Stimulated activated CD4-positive, alpha-beta T cell treated with anti-CD3 and anti-CD28 coated beads, Interleukin-1b, Interleukin-23, amount 100 ng/mL, for 48 hours (primary cell): ENCODE data around the gene SAMD11.
"Not testable (repeated sequence)": the region's sequence is repeated elsewhere in the genome, so short reads cannot be mapped to it uniquely, and the experiment has no call there.

ENCODE experiments used
- DNase-seq: peaks from one replicate; pipeline ENCODE4 v3.0.0-alpha.2; 2020

The SAMD11 gene

DNA sequence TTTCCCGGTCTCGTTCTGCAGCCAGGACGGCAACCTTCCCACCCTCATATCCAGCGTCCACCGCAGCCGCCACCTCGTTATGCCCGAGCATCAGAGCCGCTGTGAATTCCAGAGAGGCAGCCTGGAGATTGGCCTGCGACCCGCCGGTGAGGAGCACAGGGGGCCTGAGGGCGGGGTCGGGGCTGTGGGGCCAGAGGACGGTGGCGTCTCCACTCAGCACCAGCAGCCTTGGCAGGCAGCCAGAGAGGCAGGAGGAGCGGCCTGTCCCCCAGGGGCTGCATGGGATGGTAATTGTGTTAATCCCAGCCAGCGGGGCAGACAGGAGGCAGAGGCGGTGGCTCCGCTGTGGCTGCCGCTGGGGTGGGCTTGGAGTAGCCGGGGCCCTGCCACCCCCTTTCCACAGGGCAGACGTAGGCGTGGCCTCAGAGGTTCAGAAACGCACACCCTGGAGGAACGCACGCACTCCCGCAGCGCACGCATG lies 12.1 kb downstream of the SAMD11 start:
- no peak for DNase-seq

DNA sequence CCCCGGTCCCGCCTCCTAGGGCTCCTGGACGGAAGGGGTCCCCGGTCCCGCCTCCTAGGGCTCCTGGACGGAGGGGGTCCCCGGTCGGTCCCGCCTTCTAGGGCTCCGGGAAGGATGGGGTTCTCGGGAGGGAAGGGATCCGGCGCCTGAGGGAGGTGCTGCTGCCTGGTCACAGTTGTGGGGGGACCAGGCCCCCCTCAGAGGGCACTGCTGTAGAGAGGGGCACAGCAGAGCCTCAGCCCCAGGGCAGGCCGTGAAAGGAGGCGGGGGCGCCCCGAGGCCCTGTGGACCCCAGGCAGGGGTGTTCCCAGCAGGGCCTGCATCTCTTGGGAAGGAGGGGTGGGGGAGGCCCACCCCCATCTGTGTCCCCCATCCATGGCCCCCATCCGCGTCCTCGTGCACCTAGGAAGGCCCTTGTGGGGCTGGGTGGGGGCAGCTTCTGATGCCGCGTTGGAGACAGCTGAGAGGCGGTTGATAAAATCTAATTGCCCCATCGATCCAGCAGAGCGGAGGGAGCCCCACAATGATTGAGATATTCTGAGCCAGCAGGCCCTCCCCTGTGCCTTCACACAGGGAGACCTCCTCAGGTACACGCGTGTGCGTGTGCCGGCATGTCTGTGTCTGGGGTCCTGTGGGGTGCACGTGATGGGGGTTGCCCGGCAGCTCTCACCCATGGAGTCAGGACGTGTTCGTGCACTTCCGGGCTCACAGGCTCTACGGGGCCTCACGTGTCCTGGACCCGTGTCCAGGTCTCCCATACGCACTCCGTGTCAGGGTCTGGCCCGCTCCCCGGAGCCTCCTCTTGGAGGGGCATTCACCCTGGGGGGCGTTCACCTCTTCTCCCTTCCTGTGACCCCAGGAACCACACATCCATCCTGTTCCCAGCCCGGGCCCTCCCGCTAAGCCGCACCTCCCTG lies 12.9 kb downstream of the SAMD11 start:
- no peak for DNase-seq

DNA sequence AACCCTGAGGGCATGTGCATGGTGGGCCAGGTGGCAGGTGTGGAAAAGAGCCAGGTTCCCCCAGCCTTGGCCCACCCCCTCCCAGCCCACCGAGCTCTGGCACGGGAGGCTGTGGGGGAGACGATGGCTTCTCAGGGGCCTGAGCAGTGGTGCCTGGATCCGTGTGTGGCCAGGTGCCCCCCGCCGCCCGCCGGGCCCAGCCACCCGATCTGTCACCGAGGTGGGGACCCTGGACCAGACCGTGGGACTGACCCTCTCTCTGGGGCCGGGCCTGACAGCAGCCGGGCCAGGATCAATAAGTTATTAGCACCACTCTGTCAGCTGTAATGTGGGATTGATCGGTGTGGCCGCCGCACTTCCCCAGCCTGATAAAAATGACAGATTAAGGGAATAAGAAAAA lies 13.8 kb downstream of the SAMD11 start:
- DNase-seq = no peak

DNA sequence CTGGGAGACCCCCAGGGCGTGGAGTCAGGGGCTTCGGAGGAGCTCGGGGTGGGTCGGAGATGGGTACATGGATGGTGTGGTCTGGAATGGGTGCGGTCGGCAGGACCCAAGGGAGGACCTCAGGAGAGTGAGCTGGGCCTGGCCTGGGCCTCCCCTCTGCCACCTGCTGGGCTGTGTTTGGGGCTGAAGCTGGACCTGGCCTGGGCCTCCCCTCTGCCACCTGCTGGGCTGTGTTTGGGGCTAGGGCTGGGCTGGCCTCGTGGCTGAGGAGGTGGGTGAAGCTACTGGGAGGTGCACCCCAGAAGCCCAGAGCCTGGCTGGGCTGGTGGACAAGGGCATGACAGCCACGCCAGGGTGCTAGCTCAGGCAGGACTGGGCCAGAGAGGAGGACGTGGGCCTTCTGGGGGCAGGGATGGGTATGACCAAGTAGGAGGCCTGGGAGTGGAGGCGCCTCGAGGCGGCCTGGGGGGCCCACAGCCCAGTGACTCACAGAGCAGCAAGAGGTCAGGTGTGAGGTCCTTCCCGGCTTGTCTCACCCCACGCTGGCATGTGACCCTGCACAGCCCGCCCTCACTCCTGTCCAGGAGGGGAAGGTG lies 14.5 kb downstream of the SAMD11 start:
- DNase-seq = no peak

DNA sequence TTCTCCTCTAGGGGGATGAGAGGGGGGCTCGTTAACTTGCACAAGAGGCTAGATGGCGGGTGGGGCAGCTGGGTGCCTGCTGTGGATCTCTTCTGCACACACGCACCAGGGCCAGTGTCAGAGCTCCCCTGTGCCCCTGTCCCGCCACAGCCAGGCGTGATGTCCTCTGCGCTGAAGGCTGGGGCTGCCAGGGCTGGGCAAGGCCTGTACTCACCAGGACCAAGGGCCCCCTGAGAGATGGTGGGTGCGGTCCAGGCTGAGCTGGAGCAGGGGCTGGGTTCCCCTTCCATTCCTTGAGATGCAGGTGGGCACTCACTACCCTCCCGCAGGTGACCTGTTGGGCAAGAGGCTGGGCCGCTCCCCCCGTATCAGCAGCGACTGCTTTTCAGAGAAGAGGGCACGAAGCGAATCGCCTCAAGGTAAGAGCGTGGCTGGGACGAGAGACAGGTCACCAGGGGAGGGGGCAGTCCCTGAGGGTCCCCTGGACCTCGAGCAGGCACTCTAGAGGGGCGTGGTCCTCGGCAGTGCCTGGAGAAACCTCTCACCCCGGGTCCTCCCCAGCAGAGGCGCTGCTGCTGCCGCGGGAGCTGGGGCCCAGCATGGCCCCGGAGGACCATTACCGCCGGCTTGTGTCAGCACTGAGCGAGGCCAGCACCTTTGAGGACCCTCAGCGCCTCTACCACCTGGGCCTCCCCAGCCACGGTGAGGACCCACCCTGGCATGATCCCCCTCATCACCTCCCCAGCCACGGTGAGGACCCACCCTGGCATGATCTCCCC lies 15.2 kb downstream of the SAMD11 start:
- DNase-seq = no peak

DNA sequence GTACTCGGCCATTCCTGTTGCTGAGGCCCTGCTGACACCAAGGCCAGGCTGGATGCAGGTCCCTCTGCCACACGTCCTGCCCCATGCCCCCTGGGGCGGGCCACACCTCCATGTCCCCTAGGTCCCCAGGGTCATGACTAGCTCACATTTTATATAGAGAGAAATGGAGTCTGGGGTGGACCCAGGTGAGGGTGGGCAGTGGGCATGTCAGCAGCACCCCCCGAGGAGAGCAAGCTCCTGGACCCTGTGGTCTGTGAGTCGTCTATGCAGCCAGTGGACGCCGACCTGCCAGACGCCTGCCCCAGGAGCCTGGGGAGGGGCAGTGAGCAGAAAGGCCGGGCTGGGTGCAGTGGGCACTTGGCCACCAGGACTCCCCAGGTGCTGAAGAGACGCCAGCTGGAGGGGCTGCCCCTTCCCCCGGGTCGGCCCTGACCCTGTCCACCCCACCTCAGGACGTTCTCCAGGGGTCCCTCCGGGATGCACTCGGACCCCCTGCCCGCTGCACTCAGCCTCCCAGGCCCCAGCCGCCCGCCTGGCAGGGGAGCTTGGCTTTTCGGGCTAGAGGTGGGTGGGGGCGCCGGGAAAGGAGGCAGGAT lies 15.9 kb downstream of the SAMD11 start:
- no peak for DNase-seq

DNA sequence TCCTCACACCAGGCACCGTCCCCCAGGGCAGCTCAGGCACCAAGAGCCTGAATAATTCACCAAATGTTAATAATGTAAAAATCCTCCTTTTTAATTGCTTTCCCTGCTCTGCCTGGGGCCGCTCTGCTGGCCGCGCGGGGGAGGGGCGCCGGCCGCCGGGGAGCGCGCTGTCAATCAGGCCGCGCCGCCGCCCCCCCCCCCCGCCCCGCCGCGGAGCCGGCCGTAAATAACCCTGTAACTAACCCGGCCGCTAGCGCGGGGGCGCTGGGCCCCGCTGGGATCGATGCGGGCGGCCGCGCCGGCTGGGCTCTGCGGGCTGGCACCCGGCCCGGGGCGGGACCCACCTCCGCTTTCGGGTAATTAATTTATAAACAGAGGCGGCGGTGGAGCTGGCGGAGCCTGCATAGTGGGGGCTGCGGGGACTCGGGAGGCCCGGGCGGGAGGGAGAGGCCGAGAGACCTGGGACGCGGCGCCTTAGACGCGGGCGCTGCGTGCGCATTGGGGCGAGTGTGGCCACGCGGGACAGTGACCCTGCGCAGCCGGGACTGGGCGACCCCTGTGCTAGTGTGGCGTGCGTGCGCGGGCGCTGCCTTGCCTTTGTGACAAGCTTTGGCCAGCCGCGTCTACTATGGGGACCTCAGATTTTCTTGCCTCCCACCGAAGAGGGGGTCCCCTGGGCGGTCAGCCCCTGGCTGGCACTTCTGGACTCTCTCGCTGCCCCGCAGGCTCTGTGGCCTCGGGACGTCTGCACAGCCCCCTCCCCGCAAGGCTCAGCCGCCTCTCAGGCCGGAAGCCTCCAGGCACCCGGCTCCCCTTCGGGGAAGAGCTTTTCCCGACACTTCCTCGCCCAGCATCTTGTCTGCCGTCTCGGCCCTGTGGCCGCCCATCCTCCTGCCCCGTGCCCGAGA lies 16.6 kb downstream of the SAMD11 start:
- no peak for DNase-seq

DNA sequence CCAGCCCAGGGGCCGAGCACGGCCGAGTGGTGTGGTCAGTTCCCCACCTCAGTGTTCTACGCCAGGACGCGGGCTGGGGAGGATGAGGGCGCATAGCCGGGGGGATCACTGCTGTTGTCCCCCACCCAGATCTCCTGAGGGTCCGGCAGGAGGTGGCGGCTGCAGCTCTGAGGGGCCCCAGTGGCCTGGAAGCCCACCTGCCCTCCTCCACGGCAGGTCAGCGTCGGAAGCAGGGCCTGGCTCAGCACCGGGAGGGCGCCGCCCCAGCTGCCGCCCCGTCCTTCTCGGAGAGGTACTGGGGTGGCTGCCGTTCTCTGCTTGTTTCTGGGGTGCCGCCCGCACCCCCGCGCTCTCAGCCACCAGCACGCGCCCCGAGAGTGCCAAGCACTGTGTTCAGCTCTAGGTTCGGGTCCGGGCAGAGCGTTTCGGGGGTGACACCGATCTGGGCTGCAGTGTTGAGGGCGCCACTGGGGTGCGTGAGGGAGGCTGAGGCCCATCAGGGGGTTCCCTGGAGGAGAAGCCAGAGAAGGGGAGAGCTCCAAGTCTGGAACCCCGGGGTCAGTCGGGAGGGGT lies 17.4 kb downstream of the SAMD11 start:
- no peak for DNase-seq

DNA sequence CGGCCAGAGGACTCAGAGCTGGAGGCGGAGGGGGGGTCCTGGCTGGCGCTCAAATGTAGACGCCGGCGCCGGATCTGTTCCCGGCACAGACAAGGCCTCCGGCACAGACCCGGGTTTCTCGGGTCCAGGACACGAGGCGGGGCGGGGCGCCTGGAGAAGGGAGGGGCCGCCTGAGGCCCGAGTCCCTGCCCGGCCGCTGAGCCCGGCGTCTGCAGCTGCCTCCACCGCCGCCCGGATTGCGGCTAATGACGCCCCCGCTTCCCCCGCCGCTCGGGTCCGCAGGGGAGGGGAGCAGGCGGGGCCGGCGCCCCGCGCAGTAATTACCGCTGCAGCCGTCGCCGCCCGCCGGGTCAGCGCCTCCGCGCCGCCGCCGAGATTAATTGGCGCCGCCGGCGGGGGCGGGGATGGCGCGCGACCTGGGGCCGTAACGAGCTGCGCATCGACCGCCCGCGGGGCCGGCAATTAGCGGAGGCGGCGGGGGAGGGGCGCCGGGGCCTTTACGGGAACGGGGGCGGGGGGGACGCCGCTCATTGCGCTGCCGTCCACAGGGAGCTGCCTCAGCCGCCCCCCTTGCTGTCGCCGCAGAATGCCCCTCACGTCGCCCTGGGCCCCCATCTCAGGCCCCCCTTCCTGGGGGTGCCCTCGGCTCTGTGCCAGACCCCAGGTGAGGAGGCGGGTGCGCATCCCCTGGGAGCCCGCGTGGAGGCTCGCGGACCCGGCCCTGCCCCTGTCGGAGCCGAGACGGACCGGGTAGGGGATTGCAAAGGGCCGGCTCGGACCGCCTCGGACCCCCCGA lies 18.1 kb downstream of the SAMD11 start:
- no peak for DNase-seq

DNA sequence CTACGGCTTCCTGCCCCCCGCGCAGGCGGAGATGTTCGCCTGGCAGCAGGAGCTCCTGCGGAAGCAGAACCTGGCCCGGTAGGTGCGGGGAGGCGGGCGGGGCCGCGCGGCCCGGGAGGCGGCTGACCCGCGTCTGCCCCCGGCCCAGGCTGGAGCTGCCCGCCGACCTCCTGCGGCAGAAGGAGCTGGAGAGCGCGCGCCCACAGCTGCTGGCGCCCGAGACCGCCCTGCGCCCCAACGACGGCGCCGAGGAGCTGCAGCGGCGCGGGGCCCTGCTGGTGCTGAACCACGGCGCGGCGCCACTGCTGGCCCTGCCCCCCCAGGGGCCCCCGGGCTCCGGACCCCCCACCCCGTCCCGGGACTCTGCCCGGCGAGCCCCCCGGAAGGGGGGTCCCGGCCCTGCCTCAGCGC lies 18.7 kb downstream of the SAMD11 start:
- DNase-seq = no peak

DNA sequence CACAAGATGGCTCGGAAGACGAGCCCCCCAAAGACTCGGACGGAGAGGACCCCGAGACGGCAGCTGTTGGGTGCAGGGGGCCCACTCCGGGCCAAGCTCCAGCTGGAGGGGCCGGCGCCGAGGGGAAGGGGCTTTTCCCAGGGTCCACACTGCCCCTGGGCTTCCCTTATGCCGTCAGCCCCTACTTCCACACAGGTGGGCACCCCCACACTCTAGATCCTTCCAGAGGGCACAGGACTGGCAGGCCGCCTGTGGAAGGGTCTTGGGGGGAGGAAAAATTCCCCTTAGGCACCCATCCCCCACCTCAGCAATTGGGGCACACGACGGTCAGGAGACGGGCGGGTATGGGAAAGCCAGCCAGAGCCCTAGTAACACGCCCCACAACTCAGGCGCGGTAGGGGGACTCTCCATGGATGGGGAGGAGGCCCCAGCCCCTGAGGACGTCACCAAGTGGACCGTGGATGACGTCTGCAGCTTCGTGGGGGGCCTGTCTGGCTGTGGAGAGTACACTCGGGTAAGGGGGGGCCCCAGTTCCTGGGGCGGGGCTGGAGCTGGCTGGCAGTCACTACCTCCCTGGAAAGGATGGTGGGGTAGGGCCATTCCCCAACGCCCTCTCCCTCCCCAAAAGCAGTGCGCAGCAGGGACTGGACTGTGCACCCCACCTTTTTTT lies 19.3 kb downstream of the SAMD11 start:
- DNase-seq = no peak

DNA sequence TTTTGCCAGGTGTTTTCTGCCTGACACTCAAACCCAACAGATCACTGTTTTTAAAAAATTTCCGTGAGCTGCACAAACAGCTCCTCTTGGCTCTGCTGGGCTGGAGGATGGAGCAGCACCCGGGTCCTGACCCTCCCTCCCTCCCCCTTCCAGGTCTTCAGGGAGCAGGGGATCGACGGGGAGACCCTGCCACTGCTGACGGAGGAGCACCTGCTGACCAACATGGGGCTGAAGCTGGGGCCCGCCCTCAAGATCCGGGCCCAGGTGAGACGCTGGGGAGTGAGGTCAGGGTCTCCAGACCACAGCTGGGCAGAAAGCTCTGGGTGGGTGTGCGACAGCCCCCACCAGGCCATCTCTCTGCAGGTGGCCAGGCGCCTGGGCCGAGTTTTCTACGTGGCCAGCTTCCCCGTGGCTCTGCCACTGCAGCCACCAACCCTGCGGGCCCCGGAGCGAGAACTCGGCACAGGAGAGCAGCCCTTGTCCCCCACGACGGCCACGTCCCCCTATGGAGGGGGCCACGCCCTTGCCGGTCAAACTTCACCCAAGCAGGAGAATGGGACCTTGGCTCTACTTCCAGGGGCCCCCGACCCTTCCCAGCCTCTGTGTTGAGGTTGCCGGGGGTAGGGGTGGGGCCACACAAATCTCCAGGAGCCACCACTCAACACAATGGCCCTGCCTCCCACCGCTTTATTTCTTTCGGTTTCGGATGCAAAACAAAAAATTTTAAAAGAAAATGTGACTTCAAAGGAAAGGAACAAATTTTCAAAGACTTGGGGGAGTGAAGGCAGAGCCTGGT lies 20.0 kb downstream of the SAMD11 start:
- no peak for DNase-seq

DNA sequence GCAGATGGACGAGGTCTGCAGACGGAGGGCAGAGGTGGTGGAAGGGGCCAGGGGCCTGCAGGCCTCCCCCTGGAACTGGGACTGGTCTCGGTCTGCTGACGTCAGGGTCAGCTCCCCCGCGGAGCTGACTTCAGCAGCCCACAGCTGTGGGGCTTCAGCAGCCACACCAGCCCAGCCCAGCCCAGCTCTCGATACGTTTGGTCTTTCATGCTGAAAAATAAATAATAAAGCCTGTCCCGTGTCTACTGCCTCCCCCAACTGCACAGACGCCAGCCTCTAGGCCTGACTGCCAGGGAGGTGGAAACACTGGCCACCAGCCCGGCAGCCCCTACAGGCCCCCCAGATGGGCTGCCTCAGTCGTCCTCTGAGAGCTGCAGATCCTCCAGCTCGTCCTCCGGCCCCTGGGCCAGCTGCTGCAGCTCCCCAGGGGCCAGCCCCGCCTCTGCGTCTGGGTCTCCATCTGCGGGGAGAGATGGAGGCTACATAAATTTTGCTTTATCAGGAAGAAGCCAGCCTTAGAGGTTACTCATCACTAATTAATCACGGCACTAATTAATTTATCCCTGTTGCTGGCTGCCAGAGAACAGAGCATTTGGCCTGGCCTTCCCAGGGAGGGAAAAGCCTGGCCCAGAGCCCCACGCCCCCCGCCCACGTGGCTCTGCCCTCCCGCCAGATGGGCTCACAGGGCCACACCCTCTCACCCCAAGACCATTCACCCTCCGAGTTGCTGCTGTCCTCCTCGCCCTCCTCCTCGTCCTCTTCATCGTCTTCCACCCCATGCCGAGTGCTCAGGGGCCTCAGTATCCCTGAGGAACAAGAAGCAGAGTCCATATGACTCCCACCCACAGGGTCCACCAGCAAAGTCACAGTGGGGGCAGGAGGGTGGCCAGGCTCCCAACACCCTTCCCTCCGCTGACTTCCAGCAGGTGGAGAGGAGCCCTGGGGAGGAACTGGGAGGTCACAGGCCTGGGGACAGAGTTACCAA lies 20.9 kb downstream of the SAMD11 start:
- no peak for DNase-seq

DNA sequence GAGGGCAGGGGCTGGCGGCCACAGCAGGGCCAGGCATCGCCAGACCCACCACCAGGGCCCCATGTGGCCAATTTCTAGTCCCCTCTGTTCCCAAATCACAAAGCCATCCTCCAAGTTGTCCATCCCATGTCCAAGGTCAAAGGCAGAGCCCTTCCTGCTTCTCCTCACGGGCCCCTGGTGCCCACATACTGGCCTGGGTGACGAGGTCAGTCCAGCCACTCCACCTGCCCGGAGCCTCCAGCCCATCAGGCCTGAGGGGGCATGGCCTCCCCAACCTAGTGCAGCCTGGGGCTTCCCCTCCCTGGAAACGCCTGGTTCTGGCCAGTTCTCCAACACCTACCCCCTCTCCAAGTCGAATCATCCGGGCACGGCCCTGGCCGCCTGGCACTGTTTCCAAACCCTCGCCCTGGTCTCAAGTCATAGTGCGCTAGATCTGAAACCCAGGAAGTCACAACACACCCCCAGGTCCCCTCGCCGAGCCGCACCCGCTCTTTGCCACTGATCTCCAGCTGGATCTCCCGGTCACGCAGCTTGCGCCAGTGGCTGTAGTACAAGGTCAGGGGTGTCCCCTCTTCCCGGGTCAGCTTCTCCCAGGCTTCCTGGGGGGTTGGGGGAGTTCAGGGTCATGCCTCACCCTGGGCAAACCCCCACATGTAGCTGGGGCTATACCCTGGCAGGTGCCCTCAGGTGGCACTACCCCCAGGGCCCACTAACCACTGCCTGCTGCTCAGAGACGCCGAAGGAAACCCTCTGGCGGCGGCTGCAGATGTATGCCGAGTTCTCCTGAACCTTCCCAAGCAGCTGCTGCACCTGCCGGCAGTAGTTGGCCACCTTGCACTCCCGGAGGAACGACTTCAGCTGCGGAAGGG lies 22.2 kb downstream of the SAMD11 start:
- DNase-seq = no peak

DNA sequence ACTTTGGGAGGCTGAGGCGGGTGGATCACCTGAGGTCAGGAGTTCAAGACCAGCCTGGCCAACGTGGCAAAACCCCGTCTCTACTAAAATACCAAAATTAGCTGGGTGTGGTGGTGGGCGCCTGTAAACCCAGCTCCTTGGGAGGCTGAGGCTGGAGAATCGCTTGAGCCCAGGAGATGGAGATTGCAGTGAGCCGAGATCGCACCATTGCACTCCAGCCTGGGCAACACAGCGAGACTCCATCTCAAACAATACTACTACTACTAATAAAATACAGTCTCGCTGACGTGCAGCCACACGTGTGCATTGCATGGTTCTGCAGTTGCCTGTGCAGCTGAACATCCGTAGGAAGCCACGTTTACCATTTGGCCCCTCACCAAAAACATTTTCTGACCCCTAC lies 23.1 kb downstream of the SAMD11 start:
- DNase-seq = not testable (repeated sequence)

DNA sequence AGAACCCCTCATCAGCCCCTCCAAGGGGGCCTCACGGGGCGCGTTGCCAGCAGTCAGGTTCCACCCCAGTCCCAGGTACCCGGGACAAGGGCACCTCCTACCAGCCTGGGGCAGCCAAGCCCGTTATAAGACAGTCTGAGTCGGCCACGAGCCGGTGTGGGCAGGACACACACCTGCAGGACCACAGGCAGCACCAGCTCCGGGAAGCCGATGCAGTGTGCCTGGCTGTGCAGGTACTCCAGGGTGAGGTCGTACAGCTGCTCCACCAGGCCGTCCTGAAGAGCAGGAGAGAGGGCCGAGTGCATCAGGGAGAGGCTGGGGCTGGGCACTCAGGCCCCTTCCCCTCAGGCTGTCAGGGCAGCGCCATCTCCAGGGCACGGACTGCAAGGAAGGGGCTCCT lies 24.2 kb downstream of the SAMD11 start:
- DNase-seq = no peak

DNA sequence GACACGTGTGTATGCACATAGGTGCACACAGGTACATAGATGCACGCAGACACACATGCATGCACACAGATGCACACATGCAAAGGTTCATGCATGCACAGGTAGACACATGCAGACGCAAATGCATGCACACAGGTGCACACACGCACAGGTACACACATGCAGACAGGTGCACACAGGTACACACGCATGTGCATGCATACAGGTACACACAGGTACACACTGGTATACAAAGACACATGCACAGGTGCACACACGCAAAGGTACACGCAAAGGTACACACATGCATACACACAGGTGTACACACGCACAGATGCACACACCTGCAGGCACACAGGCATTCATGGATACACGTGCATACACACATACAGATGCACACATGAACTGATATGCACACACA lies 26.5 kb downstream of the SAMD11 start:
- no peak for DNase-seq
